ENCODE measurements around the gene DBET.
A peak's percentile ranks its signal among the peaks of the same experiment; 100 is the strongest.
"Not testable (repeated sequence)": the region's sequence is repeated elsewhere in the genome, so short reads cannot be mapped to it uniquely, and the experiment has no call there.

The DBET gene

DNA sequence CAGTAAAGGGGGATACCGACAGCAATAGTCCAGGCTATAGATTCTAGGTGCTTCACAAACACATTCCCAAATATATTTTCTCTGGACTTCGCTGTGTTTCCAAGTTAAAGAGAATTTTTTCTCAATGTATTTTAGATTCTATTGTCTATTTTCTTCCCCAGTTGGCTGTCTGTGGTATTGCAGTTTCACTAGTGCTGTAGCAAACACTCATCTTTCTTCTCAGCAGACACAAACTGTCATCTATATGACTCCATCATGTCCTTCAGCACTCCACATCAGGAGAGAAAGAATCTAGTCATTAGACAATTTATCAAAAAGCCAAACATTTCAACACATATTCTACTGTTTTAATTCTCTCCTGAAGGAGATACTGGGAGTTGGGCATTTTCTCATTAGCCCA, at the start of gene DBET:
Gene DBET, plus strand, starts transcription at position 161 of the 400 bp plus-strand sequence.
- not testable (repeated sequence) for DNase-seq

DNA sequence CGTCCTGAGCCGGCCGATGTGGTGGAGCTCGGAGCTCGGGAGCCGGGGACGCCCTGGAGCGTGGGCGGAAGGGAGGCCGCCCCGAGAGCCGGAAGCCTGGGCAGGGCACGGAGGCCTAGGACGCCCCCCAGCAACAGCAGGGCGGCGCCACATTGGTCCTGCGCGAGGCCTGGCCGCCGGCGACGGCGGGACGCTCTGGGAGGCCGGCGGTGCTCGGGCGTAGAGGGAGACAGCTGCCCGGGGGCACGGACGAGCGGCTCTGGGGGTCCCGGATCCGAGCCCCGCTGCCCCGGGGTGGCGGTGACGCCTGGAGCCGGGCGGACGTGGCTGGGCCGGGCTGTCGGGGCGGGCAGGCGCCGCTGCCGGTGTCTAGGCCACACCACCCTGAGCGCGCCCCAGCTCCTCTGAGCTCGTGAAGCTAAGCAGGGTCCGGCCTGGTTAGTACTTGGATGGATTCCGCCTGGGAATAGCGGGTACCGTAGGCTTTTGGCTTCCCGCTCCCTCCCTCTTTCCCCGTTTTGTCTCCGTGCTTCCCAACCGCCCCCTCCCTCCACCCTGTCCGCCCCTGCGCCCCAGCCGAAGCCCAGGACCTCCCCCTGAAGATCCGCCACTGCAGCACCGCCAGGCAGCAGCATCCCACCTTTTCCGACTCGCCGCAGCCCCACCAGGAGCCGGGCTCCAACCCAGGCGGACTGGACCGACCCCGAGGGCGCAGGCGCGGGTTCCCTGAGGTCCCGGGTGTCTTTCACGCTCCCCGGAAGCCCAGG, 49.3 kb upstream of the DBET start:
- DNase-seq = peak in 1 of 2 experiments; percentile 31

DNA sequence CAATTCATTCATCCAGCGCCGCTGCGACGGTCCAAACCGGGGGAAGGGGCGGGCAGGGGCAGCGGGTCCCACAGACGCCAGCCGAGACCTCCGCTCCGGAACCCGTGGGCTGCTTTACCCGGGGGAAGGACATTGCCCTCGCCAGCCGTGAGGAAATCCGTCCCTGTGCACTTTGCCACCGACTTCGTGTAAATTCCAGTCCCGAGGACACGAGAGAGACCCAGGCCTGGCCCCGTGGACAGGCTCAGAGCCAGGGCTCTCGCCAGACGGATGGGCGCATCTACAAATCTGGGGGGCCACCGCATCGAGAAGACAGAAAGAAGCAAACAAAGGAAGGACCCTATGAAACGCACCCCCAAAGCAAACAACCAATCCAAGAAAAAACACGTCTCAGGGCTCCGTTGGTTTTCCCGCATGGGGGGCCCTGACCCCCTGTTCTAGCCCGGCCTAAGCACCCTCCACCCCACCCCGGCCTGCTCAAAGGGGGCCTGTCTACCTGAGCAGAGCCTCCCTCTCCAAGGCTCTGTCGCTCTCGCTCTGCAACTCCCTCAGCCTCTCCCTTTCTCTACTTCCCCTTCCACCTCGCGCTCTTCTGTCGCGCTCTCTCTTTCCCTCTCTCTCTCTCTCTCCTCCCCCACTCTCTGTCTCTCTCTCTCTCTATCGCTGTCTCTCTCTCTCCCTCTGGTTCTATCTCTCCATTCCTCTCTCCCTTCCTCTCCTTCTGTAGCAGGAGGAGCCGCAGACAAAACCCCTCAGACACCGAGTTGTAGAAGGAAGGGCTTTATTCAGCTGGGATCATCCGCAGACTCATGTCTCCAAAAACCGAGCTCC, 48.5 kb upstream of the DBET start:
- peak; percentile 18 to 20 for DNase-seq

GRCh38 chr4:190016369-190017289, 47.7 kb upstream of the DBET start:
- DNase-seq = peak; percentile 21 to 24

DNA sequence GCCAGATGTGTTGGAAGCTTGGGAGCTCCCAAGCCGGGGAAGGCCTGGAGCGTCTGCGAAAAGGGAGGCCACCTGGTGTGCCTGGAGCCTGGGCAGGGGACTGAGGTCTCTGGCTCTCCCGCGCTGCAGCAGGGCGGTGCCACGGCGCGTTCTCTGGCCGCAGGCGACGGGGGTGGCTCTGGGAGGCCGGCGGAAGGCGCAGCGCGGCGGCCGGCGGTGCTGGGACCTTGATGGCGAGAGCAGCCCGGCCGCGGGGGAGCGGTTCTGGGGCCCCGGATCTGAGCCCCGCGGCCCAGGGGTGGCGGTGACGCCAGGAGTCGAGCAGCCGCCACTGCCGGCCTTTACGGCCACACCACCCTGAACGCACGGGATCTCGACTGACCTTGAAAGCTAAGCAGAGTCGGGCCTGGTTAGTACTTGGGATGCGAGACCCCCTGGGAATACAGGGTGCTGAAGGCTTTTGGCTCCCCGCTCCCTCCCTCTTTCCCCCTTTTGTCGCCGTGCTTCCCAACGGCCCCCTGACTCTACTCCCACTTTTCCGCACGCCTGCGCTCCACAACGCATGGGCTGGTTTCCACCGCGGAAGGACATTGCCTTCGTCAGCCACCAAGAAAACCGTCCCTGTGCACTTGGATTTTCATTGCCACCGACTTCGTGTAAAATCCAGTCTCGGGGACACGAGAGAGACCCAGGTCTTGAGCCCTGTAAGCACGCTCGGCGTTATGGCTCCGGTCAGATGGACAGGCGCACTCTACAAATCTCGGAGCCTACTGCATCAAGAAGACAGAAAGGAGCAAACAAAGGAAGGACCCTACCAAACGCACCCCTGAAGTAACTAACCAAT, 46.7 kb upstream of the DBET start:
- DNase-seq = peak; percentile 24 to 25

- DNase-seq = no peak
Observed at GRCh38 chr4:190018201-190018920, 45.9 kb upstream of the DBET start.

GRCh38 chr4:190019023-190019858, 45.1 kb upstream of the DBET start:
- peak; percentile 23 to 27 for DNase-seq

- not testable (repeated sequence) for DNase-seq
Observed at GRCh38 chr4:190019859-190020463, 44.3 kb upstream of the DBET start.

DNA sequence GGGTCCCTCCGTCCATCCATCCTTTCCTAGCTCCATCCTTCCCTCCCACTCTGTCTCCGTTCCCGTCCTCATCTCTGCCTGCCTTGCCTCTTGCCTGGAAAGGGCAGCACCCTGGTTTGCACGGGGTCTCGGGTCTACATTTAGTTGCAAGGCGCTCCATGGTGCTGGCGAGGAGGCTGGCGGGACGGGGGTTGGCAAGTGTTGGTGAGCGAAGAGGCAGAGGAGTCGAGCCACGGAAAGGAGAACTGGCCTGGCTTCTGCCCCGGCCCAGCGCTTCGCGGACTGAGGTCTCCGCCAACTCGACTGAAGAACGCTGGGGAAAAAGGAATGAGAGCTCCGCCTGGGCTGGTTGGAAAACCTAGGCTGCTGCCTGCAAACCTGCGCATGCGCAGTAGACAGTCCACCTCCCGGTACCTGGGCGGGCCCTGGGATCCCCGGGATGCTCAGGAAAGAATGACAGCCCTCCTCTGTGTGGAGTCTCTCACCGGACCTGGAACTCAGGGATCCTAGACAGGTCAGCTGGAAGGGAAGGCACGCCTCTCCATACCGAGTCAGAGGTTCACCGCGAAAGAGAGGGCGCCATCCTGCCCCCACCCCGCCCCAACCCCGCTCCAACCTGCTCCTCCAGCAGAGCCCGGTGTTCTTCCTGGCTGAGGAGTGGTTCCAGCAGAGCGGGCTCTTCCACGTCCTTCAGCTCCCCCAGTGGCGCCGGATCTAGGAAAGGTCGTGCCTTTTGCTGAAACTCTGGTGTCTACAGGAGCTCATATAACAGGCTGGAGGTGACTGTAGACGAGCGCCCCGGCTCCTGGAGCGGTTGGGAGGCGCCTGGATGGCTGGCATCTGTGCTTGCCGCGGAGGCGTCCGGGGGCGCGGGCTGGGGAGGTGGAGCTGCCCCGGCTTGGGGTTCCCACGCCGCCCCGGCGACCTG, 43.2 kb upstream of the DBET start:
- DNase-seq = peak; percentile 62 to 70

DNA sequence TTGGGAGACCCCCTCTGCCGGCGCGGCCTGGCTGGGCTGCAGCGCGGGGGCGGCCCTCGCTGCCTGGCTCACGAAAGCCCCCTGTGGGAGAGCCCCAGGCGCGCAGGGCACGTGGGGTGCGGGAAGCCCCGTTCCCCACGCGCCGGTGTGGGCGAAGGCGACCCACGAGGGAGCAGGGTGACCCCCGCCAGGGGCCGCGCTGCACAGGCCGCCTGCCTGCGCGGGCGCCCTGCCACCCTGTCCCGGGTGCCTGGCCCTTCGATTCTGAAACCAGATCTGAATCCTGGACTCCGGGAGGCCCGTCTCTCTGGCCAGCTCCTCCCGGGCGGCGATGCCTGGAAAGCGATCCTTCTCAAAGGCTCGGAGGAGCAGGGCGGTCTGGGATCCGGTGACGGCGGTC, 42.3 kb upstream of the DBET start:
- not testable (repeated sequence) for DNase-seq

- DNase-seq = peak; percentile 32 to 34
Observed at GRCh38 chr4:190022614-190023281, 41.6 kb upstream of the DBET start.

- not testable (repeated sequence) for DNase-seq
Observed at GRCh38 chr4:190027156-190027555, 37.1 kb upstream of the DBET start, which contains the start of gene FRG2. Gene FRG2 (minus strand): TSS chr4:190027256. CDS start chr4:190027204, 52 bp downstream.

DNA sequence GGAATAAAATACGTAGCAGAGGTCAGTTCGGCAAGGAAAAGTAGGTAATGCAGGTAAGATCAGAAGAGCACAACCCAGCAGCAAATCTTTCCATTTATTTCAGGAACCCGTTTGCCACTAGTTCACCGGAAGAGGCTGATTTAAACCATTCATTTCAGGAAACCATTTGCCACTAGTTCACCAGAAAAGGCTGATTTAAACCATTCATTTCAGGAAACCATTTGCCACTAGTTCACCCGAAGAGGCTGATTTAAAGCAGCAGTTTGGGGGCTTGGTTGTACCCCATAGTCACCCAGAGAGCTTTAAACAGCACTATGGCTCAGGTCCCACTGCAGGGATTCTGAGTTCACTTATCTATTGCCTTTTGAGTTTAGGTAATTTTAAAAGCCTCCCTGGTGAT, 33.0 kb upstream of the DBET start:
- DNase-seq = not testable (repeated sequence)

GRCh38 chr4:190037704-190038388, 26.5 kb upstream of the DBET start:
- peak; percentile 25 to 33 for DNase-seq

- not testable (repeated sequence) for DNase-seq
Observed at GRCh38 chr4:190040873-190041272, 23.4 kb upstream of the DBET start.

DNA sequence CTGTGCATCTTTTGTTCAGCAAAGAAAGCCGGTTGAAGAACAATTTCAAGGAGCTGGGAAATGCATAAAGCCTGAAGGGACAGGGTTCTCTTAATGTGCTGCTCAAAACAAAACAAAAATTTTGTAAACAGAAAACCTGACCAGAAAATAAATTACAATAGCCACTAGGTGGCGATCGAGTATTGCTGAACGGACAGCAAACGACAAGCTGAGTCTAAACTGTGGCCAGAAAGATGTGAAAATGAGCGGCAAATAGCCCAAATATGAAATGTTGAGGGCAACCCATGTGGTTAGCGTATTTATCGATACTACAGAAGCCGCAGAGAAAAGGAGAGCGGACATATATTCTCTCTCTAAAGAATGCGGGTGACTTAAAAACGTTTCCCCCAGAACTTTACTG, 16.7 kb upstream of the DBET start:
- DNase-seq = not testable (repeated sequence)

All from activated T-cell treated with anti-CD3 and anti-CD28 coated beads, Interleukin-2, amount 50 U/mL, for 48 hours (primary cell).